ENCODE data around the gene TMEM81. TPM values are rescaled to one million over a fixed set of nuclear protein-coding genes. Genes with fewer than 3 reads are reported as not detected.

The TMEM81 gene
- total RNA-seq (2021) (4.7 and 5.4 TPM in 2 replicates), Bru-seq, nascent RNA (percentile 74 among the genes with signal in this experiment), BruChase-seq, experiment 1, labeled RNA remaining after a 2-hour chase (percentile 85 among the genes with signal in this experiment), BruChase-seq, experiment 2, labeled RNA remaining after a 6-hour chase (percentile 91 among the genes with signal in this experiment)
- long read RNA-seq, partial matches to known transcripts, result 0 of 2 reads
- long read RNA-seq, other reads (novel, unspliced or antisense), result 0 of 2 reads

GRCh38 chr1:205084360-205084759, at the start of gene TMEM81:
TSS of gene TMEM81 (minus strand) at chr1:205084460. CDS start at chr1:205084320, 140 bp downstream.
- POLR2A ChIA-PET (ENCODE audit: unreplicated experiment), result no interaction called here
- intact Hi-C loops (cut with micrococcal nuclease; ENCODE audit: unreplicated experiment), result no loop called here
- 0 out of 2 replicates have a peak, but pooled peaks cover 6% of the 10 kb centered on the region for H3K36me3 ChIP-seq (ENCODE audit: low read depth)

DNA sequence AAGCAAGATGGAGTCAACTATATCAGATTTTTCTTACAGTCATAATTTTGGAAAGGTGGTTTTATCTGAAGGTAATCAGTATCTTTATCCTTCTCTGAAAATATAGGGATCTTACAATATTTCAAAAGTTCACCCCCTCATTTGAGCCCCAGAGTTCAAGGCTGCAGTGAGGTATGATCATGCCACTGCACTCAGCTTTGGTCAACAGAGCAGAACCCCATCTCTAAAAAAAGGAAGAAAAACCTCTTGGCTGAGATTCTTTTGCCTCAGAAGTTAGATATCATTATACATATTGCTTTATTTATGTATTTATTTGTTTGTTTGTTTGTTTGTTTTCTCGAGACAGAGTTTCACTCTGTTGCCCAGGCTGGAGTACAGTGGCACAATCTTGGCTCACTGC, 49.0 kb upstream of the TMEM81 start:
- H3K4me3 ChIP-seq, result no peak overlapping the region
- no peak overlapping the region for H2AFZ ChIP-seq
- H3K4me1 ChIP-seq (replicated peaks; ENCODE audit: insufficient read depth), result no peaks in the 10 kb centered on the region
- H3K79me2 ChIP-seq (ENCODE audit: low read depth), result no peaks in the 10 kb centered on the region
- H3K9me2 ChIP-seq (ENCODE audit: insufficient read depth), result no peaks in the 10 kb centered on the region
- no peaks in the 10 kb centered on the region for H4K20me1 ChIP-seq (ENCODE audit: insufficient read depth)
- H3K27me3 ChIP-seq (ENCODE audit: insufficient read depth, low read depth), result no peaks in the 10 kb centered on the region
- no peaks in the 10 kb centered on the region for H3F3A ChIP-seq (ENCODE audit: insufficient read depth, low read depth)
- H3K27ac ChIP-seq, result no peak overlapping the region
- H3K36me3 ChIP-seq (ENCODE audit: low read depth), result no peaks in the 10 kb centered on the region
- no TSS peak for BruUV-seq (replicated peaks)
- H3K9me3 ChIP-seq (ENCODE audit: insufficient read depth, low read depth), result no peaks in the 10 kb centered on the region
- no peak for DNase-seq
- no peak overlapping the region for H3K4me2 ChIP-seq
- TF ChIP-seq, protein P1, sequence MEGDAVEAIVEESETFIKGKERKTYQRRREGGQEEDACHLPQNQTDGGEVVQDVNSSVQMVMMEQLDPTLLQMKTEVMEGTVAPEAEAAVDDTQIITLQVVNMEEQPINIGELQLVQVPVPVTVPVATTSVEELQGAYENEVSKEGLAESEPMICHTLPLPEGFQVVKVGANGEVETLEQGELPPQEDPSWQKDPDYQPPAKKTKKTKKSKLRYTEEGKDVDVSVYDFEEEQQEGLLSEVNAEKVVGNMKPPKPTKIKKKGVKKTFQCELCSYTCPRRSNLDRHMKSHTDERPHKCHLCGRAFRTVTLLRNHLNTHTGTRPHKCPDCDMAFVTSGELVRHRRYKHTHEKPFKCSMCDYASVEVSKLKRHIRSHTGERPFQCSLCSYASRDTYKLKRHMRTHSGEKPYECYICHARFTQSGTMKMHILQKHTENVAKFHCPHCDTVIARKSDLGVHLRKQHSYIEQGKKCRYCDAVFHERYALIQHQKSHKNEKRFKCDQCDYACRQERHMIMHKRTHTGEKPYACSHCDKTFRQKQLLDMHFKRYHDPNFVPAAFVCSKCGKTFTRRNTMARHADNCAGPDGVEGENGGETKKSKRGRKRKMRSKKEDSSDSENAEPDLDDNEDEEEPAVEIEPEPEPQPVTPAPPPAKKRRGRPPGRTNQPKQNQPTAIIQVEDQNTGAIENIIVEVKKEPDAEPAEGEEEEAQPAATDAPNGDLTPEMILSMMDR (conservative IDR thresholded peaks at IDR 0.05), result no peak
- no peak for TF ChIP-seq EZH2 (IDR thresholded peaks at IDR 0.05; ENCODE audit: low read depth)
- ChIA-PET CTCF (no interaction called here), POLR2A (ENCODE audit: unreplicated experiment) (no interaction called here)
- intact Hi-C loops (cut with micrococcal nuclease; ENCODE audit: unreplicated experiment), result no loop called here

More at GRCh38 chr1:205084360-205084759, at the start of gene TMEM81:
- H2AFZ ChIP-seq, result no peak within 1 kb of the TSS
- CTCF ChIA-PET, result no interaction called here
- TF ChIP-seq EZH2 (IDR thresholded peaks at IDR 0.05; ENCODE audit: low read depth), result no peak
- TF ChIP-seq, protein P1 (conservative IDR thresholded peaks at IDR 0.05), result no peak
- no TSS peak for BruUV-seq (replicated peaks)
- H3F3A ChIP-seq (ENCODE audit: insufficient read depth, low read depth), result no peaks in the 10 kb centered on the region
- no peak within 1 kb of the TSS for H3K4me3 ChIP-seq
- H3K9me2 ChIP-seq (ENCODE audit: insufficient read depth), result no peaks in the 10 kb centered on the region
- peaks cover 1% of the 10 kb centered on the region for H4K20me1 ChIP-seq (ENCODE audit: insufficient read depth)
- H3K27ac ChIP-seq, result no peak within 1 kb of the TSS
- H3K4me1 ChIP-seq (replicated peaks; ENCODE audit: insufficient read depth), result no peaks in the 10 kb centered on the region
- DNase-seq, result no peak
- no peaks in the 10 kb centered on the region for H3K79me2 ChIP-seq (ENCODE audit: low read depth)
- H3K27me3 ChIP-seq (ENCODE audit: insufficient read depth, low read depth), result no peaks in the 10 kb centered on the region
- H3K4me2 ChIP-seq, result no peak within 1 kb of the TSS
- H3K9me3 ChIP-seq (ENCODE audit: insufficient read depth, low read depth), result no peaks in the 10 kb centered on the region

DNA sequence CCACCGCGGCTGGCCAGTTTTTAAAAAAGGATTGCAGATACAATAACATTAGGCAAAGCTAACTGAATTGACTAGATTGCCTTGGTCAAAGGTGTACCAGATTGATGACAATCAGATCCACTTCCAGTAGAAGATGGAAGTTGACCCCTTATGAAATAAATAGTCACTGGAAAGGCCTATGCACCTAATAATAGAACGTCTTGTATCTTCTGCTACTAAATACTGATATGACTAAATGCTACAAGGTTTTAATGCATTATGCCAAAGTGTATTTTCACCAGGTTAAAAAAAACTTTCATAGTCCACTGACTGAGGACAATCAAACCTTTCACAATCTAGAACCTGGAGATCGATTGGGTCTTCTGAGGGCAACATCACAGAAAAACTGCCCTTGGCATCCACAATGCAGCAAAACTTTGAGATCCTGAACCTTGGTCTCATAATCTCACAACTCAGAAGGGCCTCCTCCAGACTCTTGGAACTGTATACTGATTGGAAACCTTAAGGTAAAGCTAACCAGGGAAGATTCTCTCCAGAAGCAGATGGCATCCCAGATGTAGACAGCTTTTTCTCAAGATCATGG, 45.3 kb upstream of the TMEM81 start:
- no TSS peak for BruUV-seq (replicated peaks)
- intact Hi-C loops (cut with micrococcal nuclease; ENCODE audit: unreplicated experiment), result no loop called here

More for the DNA sequence above, 45.3 kb upstream of the TMEM81 start:
- no peak for DNase-seq
- ChIA-PET POLR2A (ENCODE audit: unreplicated experiment) (no interaction called here), CTCF (no interaction called here)
- Histone ChIP-seq H3K4me3 (no peak overlapping the region), H3K27me3 (ENCODE audit: insufficient read depth, low read depth) (no peaks in the 10 kb centered on the region), H3K4me2 (no peak overlapping the region), H3K4me1 (replicated peaks; ENCODE audit: insufficient read depth) (no peaks in the 10 kb centered on the region), H3F3A (ENCODE audit: insufficient read depth, low read depth) (no peaks in the 10 kb centered on the region), H3K79me2 (ENCODE audit: low read depth) (no peaks in the 10 kb centered on the region), H3K27ac (no peak overlapping the region), H3K36me3 (ENCODE audit: low read depth) (no peaks in the 10 kb centered on the region), H2AFZ (no peak overlapping the region), H4K20me1 (ENCODE audit: insufficient read depth) (no peaks in the 10 kb centered on the region), H3K9me3 (ENCODE audit: insufficient read depth, low read depth) (no peaks in the 10 kb centered on the region), H3K9me2 (ENCODE audit: insufficient read depth) (no peaks in the 10 kb centered on the region)
- TF ChIP-seq, protein P1 (conservative IDR thresholded peaks at IDR 0.05), result no peak
- TF ChIP-seq EZH2 (IDR thresholded peaks at IDR 0.05; ENCODE audit: low read depth), result no peak

Measured in PC-9 (cell line).